ENCODE results near the gene KIF7. TPM values are rescaled to one million over a fixed set of nuclear protein-coding genes. Genes with fewer than 3 reads are reported as not detected.

Gene KIF7
- total and polyA plus RNA-seq, 5 donors from 2014 or later: 0.12 TPM; not detected in 4

DNA sequence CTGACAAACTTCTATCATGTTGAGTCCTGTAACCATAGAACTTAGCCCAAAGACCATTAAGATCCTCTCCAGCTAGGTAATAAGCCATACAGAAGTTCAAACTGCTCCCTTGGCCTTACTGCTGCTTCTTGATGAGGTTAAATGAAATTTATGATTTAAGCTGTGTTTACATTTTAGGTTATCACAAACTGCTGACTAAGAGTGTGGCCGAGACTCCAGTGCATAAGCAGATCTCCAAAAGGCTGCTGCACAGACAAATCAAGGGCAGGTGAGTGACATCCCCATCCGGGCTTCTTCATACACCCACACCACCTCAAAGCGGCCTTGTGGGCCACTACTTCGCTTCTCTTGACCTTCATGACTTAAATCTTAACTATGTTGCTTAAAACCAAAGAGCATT is 39.0 kb downstream of the KIF7 start:
- H3K27me3 Mint-ChIP-seq: no peaks in the 10 kb centered on the region
- H3K9me3 Mint-ChIP-seq: peaks cover 0 to 24% (median 7%) of the 10 kb centered on the region in 7 donors
- H3K4me1 Mint-ChIP-seq: peaks cover 0 to under 1% (median 0%) of the 10 kb centered on the region in 4 donors
- no peak overlapping the region for H3K27ac Mint-ChIP-seq
- no peaks in the 10 kb centered on the region for H3K27me3 ChIP-seq (ENCODE audit: control insufficient read depth, insufficient read depth, low read length)
- H3K4me3 ChIP-seq (ENCODE audit: low read depth, low read length): no peak overlapping the region
- no peaks in the 10 kb centered on the region for H3K36me3 ChIP-seq (ENCODE audit: control insufficient read depth, insufficient read depth, low read length)
- no peak for DNase-seq
- peaks cover 9% of the 10 kb centered on the region for H3K36me3 Mint-ChIP-seq
- H3K4me3 Mint-ChIP-seq: no peak overlapping the region
- H3K9me3 ChIP-seq (ENCODE audit: control insufficient read depth in 2 of 2, low read length in 2 of 2): peaks cover 13% of the 10 kb centered on the region in 2 experiments
- H3K4me1 ChIP-seq (ENCODE audit: control insufficient read depth, insufficient read depth, low read length, poor library complexity, severe bottlenecking): no peaks in the 10 kb centered on the region
- no peak for ATAC-seq (ENCODE audit: low read depth in 2 of 2)
- H3K27ac ChIP-seq (ENCODE audit: insufficient read depth, low read length, poor library complexity, severe bottlenecking): no peak overlapping the region

GRCh38 chr15:89615135-89615534 is 40.1 kb downstream of the KIF7 start:
- DNase-seq (no peak), ATAC-seq (ENCODE audit: low read depth in 2 of 2) (no peak)
- H3K27ac ChIP-seq (ENCODE audit: insufficient read depth, low read length, poor library complexity, severe bottlenecking): no peak overlapping the region
- H3K9me3 Mint-ChIP-seq: peaks cover 0 to 24% (median 7%) of the 10 kb centered on the region in 7 donors
- peaks cover 9% of the 10 kb centered on the region for H3K36me3 Mint-ChIP-seq
- no peaks in the 10 kb centered on the region for H3K27me3 ChIP-seq (ENCODE audit: control insufficient read depth, insufficient read depth, low read length)
- no peak overlapping the region for H3K27ac Mint-ChIP-seq
- H3K9me3 ChIP-seq (ENCODE audit: control insufficient read depth in 2 of 2, low read length in 2 of 2): peaks cover 13% of the 10 kb centered on the region in 2 experiments
- no peaks in the 10 kb centered on the region for H3K4me1 ChIP-seq (ENCODE audit: control insufficient read depth, insufficient read depth, low read length, poor library complexity, severe bottlenecking)
- H3K4me1 Mint-ChIP-seq: peaks cover 0 to 10% (median 0%) of the 10 kb centered on the region in 4 donors
- no peak overlapping the region for H3K4me3 ChIP-seq (ENCODE audit: low read depth, low read length)
- no peaks in the 10 kb centered on the region for H3K27me3 Mint-ChIP-seq
- no peaks in the 10 kb centered on the region for H3K36me3 ChIP-seq (ENCODE audit: control insufficient read depth, insufficient read depth, low read length)
- no peak overlapping the region for H3K4me3 Mint-ChIP-seq

DNA sequence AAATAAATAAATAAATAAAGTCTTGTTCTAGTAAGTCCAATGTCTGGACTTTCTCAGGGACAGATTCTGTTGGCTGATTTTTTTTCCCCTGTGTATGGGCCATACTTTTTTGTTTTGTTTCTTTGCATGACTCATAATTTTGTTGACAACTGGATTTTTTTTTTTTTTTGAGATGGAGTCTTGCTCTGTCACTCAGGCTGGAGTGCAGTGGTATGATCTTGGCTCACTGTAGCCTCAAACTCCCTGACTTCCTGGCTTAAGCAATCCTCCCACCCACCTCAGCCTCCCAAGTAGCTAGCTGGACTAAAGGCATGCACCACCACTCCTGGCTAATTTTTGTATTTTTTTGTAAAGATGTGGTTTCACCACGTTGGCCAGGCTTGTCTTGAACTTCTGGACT is 41.1 kb downstream of the KIF7 start:
- Histone ChIP-seq H3K4me1 (ENCODE audit: control insufficient read depth, insufficient read depth, low read length, poor library complexity, severe bottlenecking) (no peaks in the 10 kb centered on the region), H3K9me3 (ENCODE audit: control insufficient read depth in 2 of 2, low read length in 2 of 2) (peaks cover 13% of the 10 kb centered on the region in 2 experiments), H3K27me3 (ENCODE audit: control insufficient read depth, insufficient read depth, low read length) (no peaks in the 10 kb centered on the region), H3K27ac (ENCODE audit: insufficient read depth, low read length, poor library complexity, severe bottlenecking) (no peak overlapping the region), H3K36me3 (ENCODE audit: control insufficient read depth, insufficient read depth, low read length) (no peaks in the 10 kb centered on the region), H3K4me3 (ENCODE audit: low read depth, low read length) (no peak overlapping the region)
- ATAC-seq (ENCODE audit: low read depth in 2 of 2) (no peak), DNase-seq (no peak)
- Mint-ChIP-seq H3K4me1 (peaks cover 0 to 11% (median 0%) of the 10 kb centered on the region in 4 donors), H3K27me3 (no peaks in the 10 kb centered on the region), H3K36me3 (peaks cover 9% of the 10 kb centered on the region), H3K9me3 (peaks cover 0 to 24% (median 7%) of the 10 kb centered on the region in 7 donors), H3K4me3 (no peak overlapping the region), H3K27ac (no peak overlapping the region)

GRCh38 chr15:89613031-89613430 is 42.2 kb downstream of the KIF7 start:
- H3K27me3 Mint-ChIP-seq: no peaks in the 10 kb centered on the region
- no peaks in the 10 kb centered on the region for H3K27me3 ChIP-seq (ENCODE audit: control insufficient read depth, insufficient read depth, low read length)
- no peak for ATAC-seq (ENCODE audit: low read depth in 2 of 2)

GRCh38 chr15:89611317-89611716 is 44.0 kb downstream of the KIF7 start:
- Mint-ChIP-seq H3K4me3 (no peak overlapping the region), H3K4me1 (peaks cover 0 to 11% (median 0%) of the 10 kb centered on the region in 4 donors), H3K36me3 (peaks cover 9% of the 10 kb centered on the region), H3K27me3 (no peaks in the 10 kb centered on the region), H3K27ac (no peak overlapping the region), H3K9me3 (peaks cover 0 to 24% (median 9%) of the 10 kb centered on the region in 7 donors)
- Histone ChIP-seq H3K27me3 (ENCODE audit: control insufficient read depth, insufficient read depth, low read length) (no peaks in the 10 kb centered on the region), H3K4me1 (ENCODE audit: control insufficient read depth, insufficient read depth, low read length, poor library complexity, severe bottlenecking) (no peaks in the 10 kb centered on the region), H3K27ac (ENCODE audit: insufficient read depth, low read length, poor library complexity, severe bottlenecking) (no peak overlapping the region), H3K4me3 (ENCODE audit: low read depth, low read length) (no peak overlapping the region), H3K9me3 (ENCODE audit: control insufficient read depth in 2 of 2, low read length in 2 of 2) (peaks cover 13% of the 10 kb centered on the region in 2 experiments), H3K36me3 (ENCODE audit: control insufficient read depth, insufficient read depth, low read length) (no peaks in the 10 kb centered on the region)
- ATAC-seq (ENCODE audit: low read depth in 2 of 2) (no peak), DNase-seq (no peak)

More at GRCh38 chr15:89613031-89613430, 42.2 kb downstream of the KIF7 start:
- no peak for DNase-seq
- H3K9me3 ChIP-seq (ENCODE audit: control insufficient read depth in 2 of 2, low read length in 2 of 2): peaks cover 13% of the 10 kb centered on the region in 2 experiments
- H3K36me3 Mint-ChIP-seq: peaks cover 9% of the 10 kb centered on the region
- no peaks in the 10 kb centered on the region for H3K36me3 ChIP-seq (ENCODE audit: control insufficient read depth, insufficient read depth, low read length)
- no peak overlapping the region for H3K4me3 Mint-ChIP-seq
- H3K27ac Mint-ChIP-seq: no peak overlapping the region
- no peaks in the 10 kb centered on the region for H3K4me1 ChIP-seq (ENCODE audit: control insufficient read depth, insufficient read depth, low read length, poor library complexity, severe bottlenecking)
- peaks cover 0 to 24% (median 7%) of the 10 kb centered on the region in 7 donors for H3K9me3 Mint-ChIP-seq
- H3K4me1 Mint-ChIP-seq: peaks cover 0 to 11% (median 0%) of the 10 kb centered on the region in 4 donors
- H3K4me3 ChIP-seq (ENCODE audit: low read depth, low read length): no peak overlapping the region
- H3K27ac ChIP-seq (ENCODE audit: insufficient read depth, low read length, poor library complexity, severe bottlenecking): no peak overlapping the region

DNA sequence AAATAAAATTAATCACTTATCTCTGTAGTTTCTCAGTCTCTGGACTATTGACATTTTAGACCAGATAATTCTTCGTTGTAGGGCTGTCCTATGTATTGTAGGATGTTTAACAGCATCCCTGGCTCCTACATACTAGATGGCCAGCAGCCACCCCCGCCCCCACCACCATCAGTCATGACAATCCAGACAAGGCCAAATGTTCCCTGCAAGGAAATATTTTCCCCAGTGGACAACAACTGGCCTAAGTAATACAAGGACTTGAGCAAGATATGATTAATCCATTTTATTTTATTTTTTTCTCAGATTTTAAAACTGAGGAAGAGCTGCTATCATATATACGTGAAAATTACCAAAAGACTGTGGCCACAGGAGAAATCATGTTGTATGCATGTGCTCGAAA is 56.2 kb downstream of the KIF7 start:
- no peak for DNase-seq
- no peaks in the 10 kb centered on the region for H3K36me3 ChIP-seq (ENCODE audit: control insufficient read depth, insufficient read depth, low read length)
- Mint-ChIP-seq H3K9me3 (no peaks in the 10 kb centered on the region), H3K27me3 (no peaks in the 10 kb centered on the region), H3K4me3 (no peak overlapping the region), H3K27ac (no peak overlapping the region), H3K4me1 (peaks cover 2 to 23% (median 7%) of the 10 kb centered on the region in 4 donors), H3K36me3 (no peaks in the 10 kb centered on the region)
- no peak overlapping the region for H3K4me3 ChIP-seq (ENCODE audit: low read depth, low read length)
- H3K27me3 ChIP-seq (ENCODE audit: control insufficient read depth, insufficient read depth, low read length): no peaks in the 10 kb centered on the region
- no peaks in the 10 kb centered on the region for H3K9me3 ChIP-seq (ENCODE audit: control insufficient read depth in 2 of 2, low read length in 2 of 2)
- no peaks in the 10 kb centered on the region for H3K4me1 ChIP-seq (ENCODE audit: control insufficient read depth, insufficient read depth, low read length, poor library complexity, severe bottlenecking)
- no peak for ATAC-seq (ENCODE audit: low read depth in 2 of 2)
- H3K27ac ChIP-seq (ENCODE audit: insufficient read depth, low read length, poor library complexity, severe bottlenecking): no peak overlapping the region

GRCh38 chr15:89593018-89593417 is 62.2 kb downstream of the KIF7 start:
- Histone ChIP-seq H3K27ac (ENCODE audit: insufficient read depth, low read length, poor library complexity, severe bottlenecking) (no peak overlapping the region), H3K27me3 (ENCODE audit: control insufficient read depth, insufficient read depth, low read length) (no peaks in the 10 kb centered on the region), H3K9me3 (ENCODE audit: control insufficient read depth in 2 of 2, low read length in 2 of 2) (no peaks in the 10 kb centered on the region), H3K36me3 (ENCODE audit: control insufficient read depth, insufficient read depth, low read length) (no peaks in the 10 kb centered on the region), H3K4me3 (ENCODE audit: low read depth, low read length) (no peak overlapping the region), H3K4me1 (ENCODE audit: control insufficient read depth, insufficient read depth, low read length, poor library complexity, severe bottlenecking) (no peaks in the 10 kb centered on the region)
- H3K4me3 Mint-ChIP-seq: no peak overlapping the region
- no peaks in the 10 kb centered on the region for H3K9me3 Mint-ChIP-seq
- H3K4me1 Mint-ChIP-seq: peaks cover 2 to 22% (median 9%) of the 10 kb centered on the region in 4 donors
- no peak overlapping the region for H3K27ac Mint-ChIP-seq
- no peaks in the 10 kb centered on the region for H3K36me3 Mint-ChIP-seq
- ATAC-seq (ENCODE audit: low read depth in 2 of 2) (no peak), DNase-seq (no peak)
- no peaks in the 10 kb centered on the region for H3K27me3 Mint-ChIP-seq

- Mint-ChIP-seq H3K9me3 (no peaks in the 10 kb centered on the region), H3K4me3 (no peak overlapping the region), H3K27me3 (no peaks in the 10 kb centered on the region), H3K27ac (no peak overlapping the region), H3K4me1 (peaks cover 2 to 16% (median 7%) of the 10 kb centered on the region in 4 donors), H3K36me3 (no peaks in the 10 kb centered on the region)
- DNase-seq: no peak
- no peak for ATAC-seq (ENCODE audit: low read depth in 2 of 2)
- Histone ChIP-seq H3K36me3 (ENCODE audit: control insufficient read depth, insufficient read depth, low read length) (no peaks in the 10 kb centered on the region), H3K27ac (ENCODE audit: insufficient read depth, low read length, poor library complexity, severe bottlenecking) (no peak overlapping the region), H3K4me1 (ENCODE audit: control insufficient read depth, insufficient read depth, low read length, poor library complexity, severe bottlenecking) (no peaks in the 10 kb centered on the region), H3K27me3 (ENCODE audit: control insufficient read depth, insufficient read depth, low read length) (no peaks in the 10 kb centered on the region), H3K9me3 (ENCODE audit: control insufficient read depth in 2 of 2, low read length in 2 of 2) (no peaks in the 10 kb centered on the region), H3K4me3 (ENCODE audit: low read depth, low read length) (no peak overlapping the region)
Observed at GRCh38 chr15:89591834-89592233, 63.4 kb downstream of the KIF7 start.
